ENCODE measurements around the gene HEATR9. TPM values are rescaled to one million over a fixed set of nuclear protein-coding genes. Genes with fewer than 3 reads are reported as not detected.
A peak's percentile ranks its signal among the peaks of the same experiment; 100 is the strongest.

Gene HEATR9
- total RNA-seq, 2 donors from 2014 or later: 0.40 TPM; not detected in 1

GRCh38 chr17:35811759-35812158, 56.9 kb downstream of the HEATR9 start:
- H3K27ac ChIP-seq: no peak overlapping the region
- no peak overlapping the region for H3K4me3 ChIP-seq
- H3K27me3 ChIP-seq (replicated peaks; ENCODE audit: insufficient read depth): no peaks in the 10 kb centered on the region
- no peaks in the 10 kb centered on the region for H3K36me3 ChIP-seq
- peaks cover 8% of the 10 kb centered on the region for H3K4me1 ChIP-seq (replicated peaks)
- intact Hi-C loops (cut with DNase I): no loop called here
- no peaks in the 10 kb centered on the region for H3K9me3 ChIP-seq
- WGBS: 77% methylated on average over 6 of the region's 6 CpGs
- TF ChIP-seq, protein P1, sequence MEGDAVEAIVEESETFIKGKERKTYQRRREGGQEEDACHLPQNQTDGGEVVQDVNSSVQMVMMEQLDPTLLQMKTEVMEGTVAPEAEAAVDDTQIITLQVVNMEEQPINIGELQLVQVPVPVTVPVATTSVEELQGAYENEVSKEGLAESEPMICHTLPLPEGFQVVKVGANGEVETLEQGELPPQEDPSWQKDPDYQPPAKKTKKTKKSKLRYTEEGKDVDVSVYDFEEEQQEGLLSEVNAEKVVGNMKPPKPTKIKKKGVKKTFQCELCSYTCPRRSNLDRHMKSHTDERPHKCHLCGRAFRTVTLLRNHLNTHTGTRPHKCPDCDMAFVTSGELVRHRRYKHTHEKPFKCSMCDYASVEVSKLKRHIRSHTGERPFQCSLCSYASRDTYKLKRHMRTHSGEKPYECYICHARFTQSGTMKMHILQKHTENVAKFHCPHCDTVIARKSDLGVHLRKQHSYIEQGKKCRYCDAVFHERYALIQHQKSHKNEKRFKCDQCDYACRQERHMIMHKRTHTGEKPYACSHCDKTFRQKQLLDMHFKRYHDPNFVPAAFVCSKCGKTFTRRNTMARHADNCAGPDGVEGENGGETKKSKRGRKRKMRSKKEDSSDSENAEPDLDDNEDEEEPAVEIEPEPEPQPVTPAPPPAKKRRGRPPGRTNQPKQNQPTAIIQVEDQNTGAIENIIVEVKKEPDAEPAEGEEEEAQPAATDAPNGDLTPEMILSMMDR (IDR thresholded peaks at IDR 0.05): no peak
- no peak for TF ChIP-seq POLR2A (IDR thresholded peaks at IDR 0.05)
- no peak for TF ChIP-seq POLR2AphosphoS5 (IDR thresholded peaks at IDR 0.05)
- DNase-seq (ENCODE audit: low spot score): no peak

- no peak for DNase-seq (ENCODE audit: low spot score)
- Histone ChIP-seq H3K4me1 (replicated peaks) (peaks cover 8% of the 10 kb centered on the region), H3K36me3 (no peaks in the 10 kb centered on the region), H3K27me3 (replicated peaks; ENCODE audit: insufficient read depth) (no peaks in the 10 kb centered on the region), H3K4me3 (peak overlapping the region; percentile 76 to 90), H3K9me3 (no peaks in the 10 kb centered on the region), H3K27ac (peak overlapping the region; percentile 93 to 95)
- intact Hi-C loops (cut with DNase I): no loop called here
- 0% methylated on average over 19 of the region's 24 CpGs for WGBS
- TF ChIP-seq, protein P1 (IDR thresholded peaks at IDR 0.05): no peak
- no peak for TF ChIP-seq POLR2AphosphoS5 (IDR thresholded peaks at IDR 0.05)
- TF ChIP-seq POLR2A (IDR thresholded peaks at IDR 0.05): no peak
Observed at GRCh38 chr17:35809855-35810461, 58.7 kb downstream of the HEATR9 start.

DNA sequence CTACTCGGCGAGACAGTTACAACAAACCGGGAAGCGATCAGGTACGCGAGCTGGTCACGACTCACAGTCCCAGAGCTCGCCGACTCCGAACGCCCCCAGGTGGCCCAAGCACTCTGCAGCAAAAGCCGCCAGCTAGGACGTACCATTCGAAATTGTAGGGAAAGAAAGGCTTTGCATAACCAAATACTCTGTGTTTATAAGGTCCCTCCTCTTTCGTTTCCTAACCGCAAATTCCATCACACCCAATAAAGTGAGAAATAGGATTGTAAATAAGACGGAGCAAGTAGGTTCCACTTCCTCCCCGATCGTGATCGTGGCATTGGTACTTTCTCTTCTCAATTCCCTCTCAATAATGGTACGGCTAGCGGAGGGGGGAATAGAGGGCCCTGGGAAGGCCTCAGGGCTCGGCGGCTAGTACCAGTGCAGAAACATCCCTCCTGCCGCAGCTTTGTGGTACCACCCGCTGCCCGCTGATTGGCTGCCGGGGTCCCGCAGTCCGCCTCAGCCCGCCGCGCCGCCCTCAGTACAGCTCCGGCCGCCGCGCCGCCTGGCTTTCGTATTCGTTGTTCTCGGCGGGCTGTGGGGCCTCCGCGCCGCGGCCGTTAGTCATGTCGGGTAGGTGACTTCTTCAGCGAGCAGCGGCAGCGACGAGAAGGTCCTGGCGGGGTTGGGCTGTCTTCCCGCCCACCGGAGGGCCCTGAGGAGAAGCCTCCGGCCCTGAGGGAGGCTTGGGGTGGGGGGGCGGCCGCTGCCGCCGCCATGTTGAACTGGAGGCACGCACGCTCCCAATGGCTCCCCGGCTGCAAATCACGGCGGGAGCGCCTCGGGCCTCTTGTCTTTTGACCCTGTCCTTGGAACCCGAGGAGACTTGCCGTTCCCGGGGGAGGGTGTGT, 59.5 kb downstream of the HEATR9 start, which contains the start of gene TAF15:
TSS of gene TAF15 (plus strand) at position 523 of the 893 bp plus-strand sequence. CDS start at position 609, 86 bp downstream.
- peak; percentile 97 for DNase-seq (ENCODE audit: low spot score)
- H3K27me3 ChIP-seq (replicated peaks; ENCODE audit: insufficient read depth): no peaks in the 10 kb centered on the region
- intact Hi-C loops (cut with DNase I): no loop called here
- H3K36me3 ChIP-seq: no peaks in the 10 kb centered on the region
- under 1% methylated on average over 67 of the region's 71 CpGs for WGBS
- peak; percentile 99 for TF ChIP-seq POLR2A (IDR thresholded peaks at IDR 0.05)
- TF ChIP-seq, protein P1 (IDR thresholded peaks at IDR 0.05): peak in 3 of 4 experiments; percentile 68 to 83 (median 78)
- TF ChIP-seq POLR2AphosphoS5 (IDR thresholded peaks at IDR 0.05): peak; percentile 96
- H3K27ac ChIP-seq: peak within 1 kb of the TSS; percentile 93 to 95
- peak within 1 kb of the TSS; percentile 76 to 90 for H3K4me3 ChIP-seq
- peaks cover 4% of the 10 kb centered on the region for H3K4me1 ChIP-seq (replicated peaks)
- no peaks in the 10 kb centered on the region for H3K9me3 ChIP-seq

- peak overlapping the region; percentile 93 to 95 for H3K27ac ChIP-seq
- intact Hi-C loops (cut with DNase I): no loop called here
- TF ChIP-seq POLR2AphosphoS5 (IDR thresholded peaks at IDR 0.05): no peak
- TF ChIP-seq POLR2A (IDR thresholded peaks at IDR 0.05): no peak
- TF ChIP-seq, protein P1 (IDR thresholded peaks at IDR 0.05): no peak
- peaks cover 4% of the 10 kb centered on the region for H3K4me1 ChIP-seq (replicated peaks)
- DNase-seq (ENCODE audit: low spot score): no peak
- H3K4me3 ChIP-seq: peak overlapping the region; percentile 76 to 90
- WGBS: 38% methylated on average over 19 of the region's 19 CpGs
- H3K9me3 ChIP-seq: no peaks in the 10 kb centered on the region
- no peaks in the 10 kb centered on the region for H3K27me3 ChIP-seq (replicated peaks; ENCODE audit: insufficient read depth)
- no peaks in the 10 kb centered on the region for H3K36me3 ChIP-seq
Observed at GRCh38 chr17:35808240-35808961, 60.3 kb downstream of the HEATR9 start.

Measured in prostate gland (tissue), 2 donors.